Mononuclear cell (primary cell): Measurements from ENCODE around the gene SCN5A. TPM values are rescaled to one million over a fixed set of nuclear protein-coding genes. Genes with fewer than 3 reads are reported as not detected.

Experiments
- H3K27me3 ChIP-seq: 2 replicates; pipeline ENCODE4 v1.6.0; 2011; ENCODE audit warnings: low read length, control low read depth; ENCODE audit not compliant: insufficient read depth
- H3K4me1 ChIP-seq: 2 replicates; pipeline ENCODE4 v1.5.1; 2011; ENCODE audit warnings: mild to moderate bottlenecking, low read length, control low read depth; ENCODE audit not compliant: insufficient read depth
- H3K4me3 ChIP-seq: 2 replicates; pipeline ENCODE4 v1.5.1; 2011; ENCODE audit warnings: mild to moderate bottlenecking, low read length, moderate library complexity
- H3K9me3 ChIP-seq: 2 replicates; pipeline ENCODE4 v1.5.1; 2011; ENCODE audit warnings: low read depth, mild to moderate bottlenecking, control low read depth, low read length
- total RNA-seq: library from RNA; depleted of rRNA; stranded (reverse); fragments of >200 nt; gene quantifications from one replicate; pipeline ENCODE4 v1.2.3, GENCODE V29; 2012

Gene SCN5A
- total RNA-seq, 1 donor: not detected

GRCh38 chr3:38549486-38549885 is 100.0 kb downstream of the SCN5A start:
- Histone ChIP-seq H3K4me1 (no peaks in the 10 kb centered on the region), H3K27me3 (no peaks in the 10 kb centered on the region), H3K9me3 (no peaks in the 10 kb centered on the region), H3K4me3 (no peak overlapping the region)

GRCh38 chr3:38549082-38549481 is 100.4 kb downstream of the SCN5A start:
- no peaks in the 10 kb centered on the region for H3K4me1 ChIP-seq

GRCh38 chr3:38548154-38548931 is 101.1 kb downstream of the SCN5A start:
- no peaks in the 10 kb centered on the region for H3K27me3 ChIP-seq
- no peak overlapping the region for H3K4me3 ChIP-seq
- no peaks in the 10 kb centered on the region for H3K9me3 ChIP-seq
- no peaks in the 10 kb centered on the region for H3K4me1 ChIP-seq

More at GRCh38 chr3:38549082-38549481, 100.4 kb downstream of the SCN5A start:
- Histone ChIP-seq H3K9me3 (no peaks in the 10 kb centered on the region), H3K4me3 (no peak overlapping the region), H3K27me3 (no peaks in the 10 kb centered on the region)

- Histone ChIP-seq H3K4me3 (no peak overlapping the region), H3K4me1 (no peaks in the 10 kb centered on the region), H3K27me3 (no peaks in the 10 kb centered on the region), H3K9me3 (no peaks in the 10 kb centered on the region)
Measured at GRCh38 chr3:38545983-38546382, 103.5 kb downstream of the SCN5A start.

- H3K4me3 ChIP-seq: no peak overlapping the region
- no peaks in the 10 kb centered on the region for H3K9me3 ChIP-seq
- no peaks in the 10 kb centered on the region for H3K4me1 ChIP-seq
- H3K27me3 ChIP-seq: no peaks in the 10 kb centered on the region
Measured at GRCh38 chr3:38545550-38545949, 103.9 kb downstream of the SCN5A start.

GRCh38 chr3:38544926-38545325 is 104.6 kb downstream of the SCN5A start:
- no peak overlapping the region for H3K4me3 ChIP-seq
- H3K9me3 ChIP-seq: no peaks in the 10 kb centered on the region
- no peaks in the 10 kb centered on the region for H3K27me3 ChIP-seq
- H3K4me1 ChIP-seq: no peaks in the 10 kb centered on the region

GRCh38 chr3:38543586-38543985 is 105.9 kb downstream of the SCN5A start:
- H3K4me3 ChIP-seq: no peak overlapping the region
- H3K27me3 ChIP-seq: no peaks in the 10 kb centered on the region
- no peaks in the 10 kb centered on the region for H3K9me3 ChIP-seq
- H3K4me1 ChIP-seq: no peaks in the 10 kb centered on the region

GRCh38 chr3:38542401-38543298 is 106.8 kb downstream of the SCN5A start:
- H3K27me3 ChIP-seq: no peaks in the 10 kb centered on the region
- no peaks in the 10 kb centered on the region for H3K9me3 ChIP-seq
- H3K4me3 ChIP-seq: no peak overlapping the region
- H3K4me1 ChIP-seq: no peaks in the 10 kb centered on the region

- Histone ChIP-seq H3K4me3 (no peak overlapping the region), H3K9me3 (no peaks in the 10 kb centered on the region), H3K27me3 (no peaks in the 10 kb centered on the region), H3K4me1 (no peaks in the 10 kb centered on the region)
Measured at GRCh38 chr3:38541806-38542205, 107.7 kb downstream of the SCN5A start.

- Histone ChIP-seq H3K4me1 (no peaks in the 10 kb centered on the region), H3K27me3 (no peaks in the 10 kb centered on the region), H3K4me3 (no peak overlapping the region), H3K9me3 (no peaks in the 10 kb centered on the region)
Measured at GRCh38 chr3:38538773-38539353, 110.6 kb downstream of the SCN5A start.

- Histone ChIP-seq H3K4me1 (no peaks in the 10 kb centered on the region), H3K27me3 (no peaks in the 10 kb centered on the region), H3K4me3 (no peak overlapping the region), H3K9me3 (no peaks in the 10 kb centered on the region)
Measured at GRCh38 chr3:38536671-38537070, 112.8 kb downstream of the SCN5A start.

- no peaks in the 10 kb centered on the region for H3K4me1 ChIP-seq
- no peak overlapping the region for H3K4me3 ChIP-seq
- H3K27me3 ChIP-seq: no peaks in the 10 kb centered on the region
- no peaks in the 10 kb centered on the region for H3K9me3 ChIP-seq
Measured at GRCh38 chr3:38534604-38535003, 114.9 kb downstream of the SCN5A start.

GRCh38 chr3:38534180-38534579 is 115.3 kb downstream of the SCN5A start:
- no peaks in the 10 kb centered on the region for H3K27me3 ChIP-seq
- H3K4me1 ChIP-seq: no peaks in the 10 kb centered on the region
- H3K9me3 ChIP-seq: no peaks in the 10 kb centered on the region
- H3K4me3 ChIP-seq: no peak overlapping the region

GRCh38 chr3:38533285-38533976 is 116.1 kb downstream of the SCN5A start:
- Histone ChIP-seq H3K4me3 (no peak overlapping the region), H3K4me1 (no peaks in the 10 kb centered on the region), H3K9me3 (no peaks in the 10 kb centered on the region), H3K27me3 (no peaks in the 10 kb centered on the region)

- H3K4me3 ChIP-seq: no peak overlapping the region
- no peaks in the 10 kb centered on the region for H3K4me1 ChIP-seq
- no peaks in the 10 kb centered on the region for H3K9me3 ChIP-seq
- H3K27me3 ChIP-seq: no peaks in the 10 kb centered on the region
Measured at GRCh38 chr3:38532529-38532928, 117.0 kb downstream of the SCN5A start.
